SW 1271 (cell line): ENCODE measurements around the gene COL4A4.
"Not testable (repeated sequence)": the region's sequence is repeated elsewhere in the genome, so short reads cannot be mapped to it uniquely, and the experiment has no call there.

Experiments
- DNase-seq, 2 experiments: peaks; one replicate each; lab custom pipeline; 2025; lab: John Stamatoyannopoulos, UW

The COL4A4 gene

DNA sequence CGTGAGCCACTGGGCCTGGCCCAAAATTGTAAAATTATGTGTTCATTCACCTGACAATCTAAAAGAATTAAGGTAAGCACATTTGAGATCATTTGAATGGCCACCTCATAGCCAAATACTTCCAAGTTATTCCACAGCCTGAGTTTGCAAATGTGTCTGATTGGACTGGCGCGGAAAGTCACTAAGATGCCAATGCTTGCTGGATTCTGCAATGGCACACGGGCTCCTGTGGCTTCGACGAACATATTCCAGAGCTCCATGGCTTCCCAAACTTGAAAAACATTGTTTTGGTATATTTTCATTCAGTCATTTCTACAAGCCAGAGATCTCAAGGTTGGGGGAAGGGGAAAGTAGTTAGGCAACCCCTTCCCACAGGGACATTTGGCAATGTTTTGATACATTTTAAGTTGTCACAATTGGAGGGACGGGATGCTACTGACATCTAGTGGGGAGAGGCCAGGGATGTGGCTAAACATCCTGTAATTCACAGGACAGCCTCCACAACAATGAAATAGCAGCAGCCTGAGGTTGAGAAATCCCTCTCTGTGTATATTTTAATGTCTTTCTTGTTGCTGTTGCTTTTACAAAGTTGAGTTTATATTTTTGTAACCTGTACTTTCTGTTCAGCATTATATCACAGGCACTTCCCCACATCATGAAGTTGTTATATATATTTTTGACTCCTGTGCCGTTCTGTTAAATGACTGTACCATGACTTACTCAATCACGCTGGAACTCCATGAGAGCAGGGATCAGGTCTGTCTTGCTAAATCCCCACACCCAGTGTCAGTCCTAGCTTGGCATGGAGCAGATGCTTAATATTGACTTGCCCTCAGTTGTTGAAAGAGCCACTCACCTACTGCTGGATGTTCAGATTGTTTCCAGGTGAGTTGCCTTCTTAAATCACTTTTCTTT, 56.9 kb downstream of the COL4A4 start:
- peak in 1 of 2 experiments; percentile 38 for DNase-seq

DNA sequence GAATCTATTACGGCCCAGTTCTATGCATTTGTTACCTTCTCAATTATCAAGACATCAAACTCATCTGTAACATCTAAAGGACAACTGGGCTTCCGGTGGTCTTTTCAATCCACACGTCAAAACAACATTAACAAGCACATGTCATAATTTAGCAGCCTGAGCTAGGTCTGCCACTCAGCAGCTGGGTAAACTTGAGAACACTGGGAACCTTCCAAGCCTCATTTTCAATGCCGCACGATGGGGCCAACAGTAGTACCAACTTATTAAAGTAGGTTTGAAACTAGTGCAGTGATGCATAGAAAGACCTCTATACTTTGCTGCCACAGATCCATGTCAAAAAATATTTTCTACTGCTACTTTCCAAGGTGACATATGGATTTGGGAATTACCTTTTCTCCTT, 60.4 kb downstream of the COL4A4 start:
- DNase-seq: no peak

DNA sequence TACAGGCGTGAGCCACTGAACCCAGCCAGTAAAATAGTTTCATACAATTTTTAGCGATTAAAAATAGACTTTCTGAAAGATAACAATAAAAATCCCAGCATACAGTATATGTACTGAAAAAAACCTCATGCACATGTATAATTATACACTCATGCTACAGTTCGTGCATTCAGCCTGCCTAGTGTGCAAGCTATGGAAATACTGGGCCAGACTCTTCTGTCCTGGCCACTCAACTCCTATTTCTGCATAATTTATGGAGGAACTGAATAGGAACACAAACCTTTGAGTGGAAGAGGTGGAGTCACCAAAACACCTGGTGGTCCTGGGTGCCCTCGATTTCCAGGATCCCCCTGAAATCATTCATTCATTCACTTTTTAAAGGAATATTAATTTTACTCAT, 64.7 kb downstream of the COL4A4 start:
- DNase-seq: no peak

DNA sequence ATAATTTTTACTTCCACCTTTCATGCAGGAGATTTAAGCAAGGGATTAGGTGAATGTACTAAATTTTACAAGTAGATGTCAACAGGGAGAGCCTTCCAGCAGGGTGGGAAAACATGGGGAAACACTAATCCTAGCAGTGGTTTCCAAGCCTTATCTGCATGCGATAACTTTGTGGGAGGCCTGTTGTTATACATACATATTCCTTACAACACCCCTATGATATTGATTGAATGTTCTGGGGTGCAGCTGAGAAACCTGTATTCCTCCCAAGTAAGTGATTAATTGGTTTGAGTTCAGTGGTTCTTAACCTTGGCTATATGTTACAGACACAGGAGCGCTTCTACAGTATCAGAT, 65.9 kb downstream of the COL4A4 start:
- no peak for DNase-seq

DNA sequence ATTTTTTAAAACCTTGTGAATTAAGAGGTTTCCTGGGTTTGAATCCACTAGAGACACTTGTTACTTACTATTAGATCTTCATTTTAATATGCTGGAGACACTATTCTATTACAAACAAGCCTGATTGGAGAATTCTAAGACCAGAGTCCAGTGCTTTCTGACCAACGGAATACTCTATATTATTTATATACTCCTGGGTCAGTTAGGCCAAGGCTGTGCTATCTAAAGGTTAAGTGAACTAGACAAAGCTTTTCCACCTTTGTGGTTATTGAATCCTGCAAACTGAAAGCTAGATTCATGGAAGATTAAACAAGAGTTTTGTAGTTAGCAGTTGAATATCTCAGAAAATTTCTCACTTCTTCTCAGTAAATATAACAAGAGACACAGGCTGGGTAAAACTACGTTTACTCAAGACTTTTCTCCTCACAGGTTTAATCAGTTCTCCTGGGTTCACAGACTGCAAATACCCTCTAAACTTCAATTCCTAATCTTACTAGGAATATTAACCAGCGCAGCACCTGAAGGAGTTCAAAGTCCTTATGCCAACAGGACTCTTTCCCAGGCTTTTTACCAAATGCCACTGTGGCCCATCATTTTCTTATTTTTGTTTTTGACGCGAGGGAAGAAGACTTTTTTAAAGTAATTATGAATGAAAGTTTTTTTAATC, 66.4 kb downstream of the COL4A4 start:
- no peak for DNase-seq

DNA sequence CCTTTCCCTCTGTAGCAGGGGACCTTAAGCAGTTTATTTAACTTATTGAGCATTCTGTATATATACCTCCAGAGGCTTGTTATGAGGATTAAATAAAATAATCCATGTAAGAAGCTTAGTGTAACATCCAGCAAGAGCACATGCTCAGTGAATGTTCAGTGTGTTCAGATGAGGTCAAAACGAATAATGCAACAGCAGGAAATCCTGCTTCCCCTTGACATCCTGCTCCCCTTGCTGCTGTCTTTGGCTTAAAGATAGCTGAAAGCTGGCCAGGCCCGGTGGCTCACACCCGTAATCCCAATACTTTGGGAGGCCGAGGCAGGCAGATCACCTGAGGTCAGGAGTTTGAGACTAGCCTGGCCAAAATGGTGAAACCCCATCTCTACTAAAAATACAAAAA, 68.7 kb downstream of the COL4A4 start:
- DNase-seq: no peak

DNA sequence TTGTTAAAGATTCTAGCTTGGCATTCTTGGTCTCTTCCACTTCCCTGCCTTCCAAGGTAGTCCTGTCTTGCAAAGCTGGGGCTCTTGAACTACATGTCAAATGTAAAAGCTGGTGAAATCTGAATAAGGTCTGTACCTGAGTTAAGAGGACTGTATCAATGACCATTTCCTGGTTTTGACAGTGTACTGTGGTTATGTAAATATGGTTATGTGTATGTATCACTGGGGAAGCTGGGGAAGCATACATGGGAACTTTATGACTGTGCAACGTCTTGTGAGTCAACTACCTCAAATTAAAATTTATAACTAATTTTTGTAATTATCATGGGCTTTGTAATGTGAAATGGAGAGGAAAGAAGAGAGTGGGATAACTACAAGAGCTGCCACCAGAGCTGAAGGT, 81.7 kb downstream of the COL4A4 start:
- DNase-seq: no peak

DNA sequence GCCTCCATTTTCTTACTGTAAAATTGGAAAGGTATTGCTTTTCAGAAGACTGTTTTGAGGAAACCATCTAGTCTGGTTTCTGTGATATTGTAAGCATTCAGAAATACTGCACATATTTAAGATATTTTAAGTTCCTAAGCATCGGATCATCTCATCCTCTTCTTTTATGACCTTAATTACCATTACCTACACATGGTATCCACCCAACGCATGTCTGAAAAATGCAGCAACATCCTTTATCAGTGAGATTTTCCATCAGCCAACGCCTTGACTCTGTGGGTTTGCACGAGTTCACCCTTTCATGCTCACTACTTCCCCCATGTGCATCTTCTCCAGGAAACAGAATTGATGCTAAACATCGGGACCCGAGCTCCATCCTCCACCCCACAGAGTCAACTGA, 84.3 kb downstream of the COL4A4 start:
- DNase-seq: peak in 1 of 2 experiments; percentile 6

DNA sequence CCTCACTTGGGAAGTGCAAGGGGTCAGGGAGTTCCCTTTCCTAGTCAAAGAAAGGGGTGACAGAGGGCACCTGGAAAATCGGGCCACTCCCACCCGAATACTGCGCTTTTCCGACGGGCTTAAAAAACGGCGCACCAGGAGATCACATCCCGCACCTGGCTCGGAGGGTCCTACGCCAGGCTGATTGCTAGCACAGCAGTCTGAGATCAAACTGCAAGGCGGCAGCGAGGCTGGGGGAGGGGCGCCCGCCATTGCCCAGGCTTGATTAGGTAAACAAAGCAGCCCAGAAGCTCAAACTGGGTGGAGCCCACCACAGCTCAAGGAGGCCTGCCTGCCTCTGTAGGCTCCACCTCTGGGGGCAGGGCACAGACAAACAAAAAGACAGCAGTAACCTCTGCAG, 98.9 kb downstream of the COL4A4 start:
- not testable (repeated sequence) for DNase-seq

DNA sequence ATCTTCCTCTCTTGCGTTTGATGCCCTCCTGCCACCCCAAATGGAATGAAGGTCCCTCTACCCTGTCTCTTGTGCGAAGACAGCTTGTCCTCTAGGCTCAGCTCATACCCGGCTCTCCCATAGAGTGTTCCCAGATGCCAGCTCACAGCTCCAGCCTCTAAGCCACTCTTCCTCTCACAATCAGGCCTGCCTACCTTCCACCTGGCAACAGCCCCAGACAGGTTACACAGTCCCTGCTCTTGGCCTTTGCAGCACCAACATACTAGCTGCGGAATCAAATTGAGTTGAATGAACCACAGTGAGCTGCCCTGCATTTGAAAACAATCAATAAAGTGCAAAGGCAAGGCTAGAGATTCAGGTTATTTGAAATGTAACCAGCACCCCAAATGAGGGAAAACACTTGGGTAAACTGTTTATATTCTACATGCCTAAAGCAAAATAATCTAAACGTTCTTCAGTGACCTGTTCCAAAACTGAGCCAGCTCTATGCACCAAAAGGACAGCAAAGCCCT, 105.1 kb downstream of the COL4A4 start:
- no peak for DNase-seq

DNA sequence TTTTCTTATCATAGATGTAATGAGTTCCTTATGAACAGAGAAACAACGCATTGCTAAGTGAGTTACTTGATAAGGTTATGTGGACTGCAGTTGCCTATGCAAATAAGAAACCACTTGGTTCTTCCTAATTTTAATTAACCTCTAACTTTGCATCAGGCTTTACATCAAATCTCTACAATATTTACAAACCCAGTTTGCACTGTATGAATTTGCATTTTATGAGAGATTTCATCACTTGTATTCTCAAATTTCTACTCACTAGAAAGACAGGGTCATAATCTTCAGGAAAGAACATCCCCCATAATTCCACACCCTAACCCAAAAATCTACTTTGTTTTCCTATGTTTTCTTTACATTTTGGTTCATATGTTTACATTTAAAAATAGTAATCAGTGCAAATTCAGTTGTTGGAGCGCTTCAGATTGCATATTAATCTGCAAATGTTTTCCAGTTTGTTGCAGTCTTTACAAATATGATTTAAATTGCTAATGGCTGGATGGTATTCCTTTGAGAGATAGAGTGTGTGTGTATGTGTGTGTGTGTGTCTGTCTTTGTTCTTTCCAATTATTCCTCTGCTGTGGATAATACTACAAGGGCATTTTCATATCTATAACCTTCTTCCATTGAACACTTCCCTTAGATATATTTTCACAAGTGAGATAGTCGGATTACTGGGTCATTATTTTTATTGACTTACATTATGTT, 106.1 kb downstream of the COL4A4 start:
- DNase-seq: no peak

DNA sequence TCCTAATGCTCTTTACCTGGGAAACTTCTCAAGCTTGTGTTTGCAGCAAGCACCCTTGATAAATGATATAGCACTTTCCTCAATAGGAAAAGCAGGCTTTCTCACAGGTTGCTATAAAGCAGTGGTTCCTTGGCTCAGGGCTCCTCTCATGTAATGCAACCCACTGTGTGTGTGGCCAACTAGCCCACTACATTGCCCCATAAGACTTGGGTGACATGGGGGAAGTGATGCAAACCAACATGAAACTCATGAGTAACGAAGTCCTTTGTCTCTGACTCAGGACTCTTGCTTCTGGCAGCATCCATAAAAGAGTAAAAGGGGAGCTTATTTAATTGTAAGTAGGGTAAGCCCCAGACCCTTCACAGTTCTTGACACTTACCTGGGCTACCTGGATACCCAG, 106.9 kb downstream of the COL4A4 start:
- DNase-seq: no peak

DNA sequence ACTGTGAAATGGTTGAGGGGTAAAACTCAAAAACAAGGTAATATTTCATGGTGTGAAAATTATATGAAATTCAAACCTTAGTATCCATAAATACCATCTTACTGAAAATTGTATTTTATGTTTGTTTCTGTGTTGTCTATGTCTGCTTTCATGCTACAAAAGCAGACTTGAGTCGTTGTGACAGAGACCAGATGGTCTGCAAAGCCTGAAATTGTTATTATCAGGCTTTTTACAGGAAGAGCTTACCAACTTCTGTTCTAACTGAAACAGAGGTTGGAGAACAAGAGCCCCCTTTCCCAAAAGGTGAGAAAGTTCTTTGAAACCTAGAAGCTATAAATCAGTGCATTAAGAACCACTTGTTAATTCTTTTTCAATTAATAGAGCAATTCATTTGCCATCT, 110.0 kb downstream of the COL4A4 start:
- no peak for DNase-seq

DNA sequence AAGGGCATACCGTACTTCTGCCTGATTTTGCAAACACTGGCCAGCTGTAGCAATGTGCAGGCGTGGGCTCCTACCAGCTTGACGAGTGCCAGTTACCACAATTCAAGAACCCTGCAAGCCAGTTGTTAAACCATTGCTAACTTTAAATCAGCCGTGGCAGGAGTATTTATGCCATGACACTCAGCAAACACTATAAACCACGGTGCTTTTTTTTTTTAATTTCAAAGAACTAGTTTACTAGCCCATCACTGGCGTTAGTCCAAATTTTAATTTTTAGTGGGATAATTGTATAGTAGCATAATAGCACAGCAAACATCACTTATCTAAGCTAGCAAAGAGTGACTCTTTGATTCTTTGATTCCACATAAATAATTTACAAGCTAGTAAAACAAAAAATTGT, 111.1 kb downstream of the COL4A4 start:
- no peak for DNase-seq

DNA sequence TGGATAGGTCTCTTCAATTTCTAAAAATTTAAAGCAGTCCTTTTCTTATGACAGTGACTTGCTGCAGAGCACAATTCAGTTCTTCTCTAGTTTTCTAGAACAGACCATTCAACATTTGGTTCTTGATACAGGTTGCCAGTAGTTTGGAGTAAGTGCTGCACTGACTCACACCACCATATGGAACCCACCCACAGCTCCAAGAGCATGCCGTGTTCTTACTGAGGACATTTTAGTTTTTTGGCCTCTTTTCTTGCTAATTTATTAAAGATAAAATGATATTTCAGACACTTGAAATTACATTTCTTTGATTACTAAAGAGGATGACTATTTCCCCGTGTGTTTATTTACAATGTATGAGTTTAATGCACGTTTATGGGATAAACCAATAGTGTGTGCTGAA, 120.0 kb downstream of the COL4A4 start:
- DNase-seq: no peak

DNA sequence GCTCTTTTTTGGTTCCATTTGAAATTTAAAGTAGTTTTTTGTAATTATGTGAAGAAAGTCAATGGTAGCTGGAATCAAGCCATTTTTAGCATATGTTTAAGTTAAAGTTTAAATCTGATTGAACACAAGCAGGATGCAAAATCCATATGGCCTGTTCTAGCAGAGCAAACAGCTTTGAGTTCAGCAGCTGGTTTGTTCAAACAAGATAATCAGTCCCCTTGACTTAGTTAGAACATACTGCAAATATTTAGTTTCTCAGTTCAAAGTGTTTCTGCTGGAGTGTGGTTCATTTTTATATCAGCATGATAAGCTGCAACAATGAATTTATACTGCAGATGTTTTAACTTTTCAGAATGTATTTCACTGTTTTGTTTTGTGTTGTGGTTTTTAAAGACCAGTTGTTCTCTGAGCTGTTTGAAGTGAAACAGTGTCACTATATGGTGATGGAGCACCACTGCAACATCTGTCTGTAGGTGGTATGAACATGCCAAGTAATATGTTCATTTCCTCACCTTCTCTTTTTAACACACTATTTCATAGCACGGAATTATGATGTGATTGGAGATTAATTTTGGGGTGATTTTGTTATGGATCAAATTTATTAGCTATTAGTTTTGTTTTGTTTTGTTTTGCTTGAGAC, 125.3 kb downstream of the COL4A4 start:
- no peak for DNase-seq

DNA sequence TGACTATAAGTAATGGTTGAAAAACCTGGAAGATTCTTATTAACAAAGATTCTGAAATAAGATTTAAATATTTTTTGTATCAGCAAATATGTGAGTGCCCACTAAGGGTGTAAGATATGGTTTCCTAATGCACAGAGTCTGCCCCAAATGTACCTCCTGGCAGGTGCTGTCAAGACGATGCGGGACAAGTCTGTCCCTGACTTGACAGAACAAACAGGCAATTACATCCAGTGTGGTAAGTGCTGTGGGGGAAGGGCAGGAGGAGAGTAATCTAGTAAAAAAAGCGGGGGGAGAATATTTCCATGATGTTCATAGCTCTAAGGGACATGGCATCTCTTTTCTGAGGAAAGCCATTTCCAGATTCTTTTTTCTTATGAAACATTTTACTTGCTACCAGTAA, 127.5 kb downstream of the COL4A4 start:
- DNase-seq: no peak

DNA sequence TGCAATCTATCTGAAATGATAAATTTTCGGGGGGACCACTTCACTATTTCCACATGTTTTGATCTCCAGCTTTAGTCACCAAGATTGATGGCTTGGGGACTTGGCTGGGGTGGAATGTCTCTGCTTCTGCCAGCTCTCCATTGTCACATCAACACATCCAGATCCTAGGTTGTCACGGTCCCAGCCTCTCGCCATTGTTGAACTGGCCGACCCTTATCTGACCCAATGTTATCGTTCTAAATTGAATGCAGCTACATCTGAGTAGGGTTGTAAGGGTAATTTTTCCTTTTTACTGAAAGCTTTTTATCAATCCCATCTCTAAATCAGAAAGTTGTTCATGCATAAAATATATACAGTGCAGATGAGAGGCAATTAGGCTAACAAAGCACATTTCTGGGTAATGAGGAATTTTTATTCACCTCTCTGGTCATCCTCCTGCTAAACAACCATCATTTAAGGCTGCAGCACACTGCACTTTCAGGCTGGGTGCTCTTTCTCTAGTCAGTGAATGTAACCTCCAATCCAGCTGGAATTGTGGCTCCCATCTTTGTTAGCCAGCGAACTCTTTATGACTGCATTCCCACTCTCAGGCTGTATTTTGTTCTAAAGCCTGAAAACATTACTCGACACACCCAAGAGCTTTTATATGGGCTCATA, 128.2 kb downstream of the COL4A4 start:
- DNase-seq: no peak

DNA sequence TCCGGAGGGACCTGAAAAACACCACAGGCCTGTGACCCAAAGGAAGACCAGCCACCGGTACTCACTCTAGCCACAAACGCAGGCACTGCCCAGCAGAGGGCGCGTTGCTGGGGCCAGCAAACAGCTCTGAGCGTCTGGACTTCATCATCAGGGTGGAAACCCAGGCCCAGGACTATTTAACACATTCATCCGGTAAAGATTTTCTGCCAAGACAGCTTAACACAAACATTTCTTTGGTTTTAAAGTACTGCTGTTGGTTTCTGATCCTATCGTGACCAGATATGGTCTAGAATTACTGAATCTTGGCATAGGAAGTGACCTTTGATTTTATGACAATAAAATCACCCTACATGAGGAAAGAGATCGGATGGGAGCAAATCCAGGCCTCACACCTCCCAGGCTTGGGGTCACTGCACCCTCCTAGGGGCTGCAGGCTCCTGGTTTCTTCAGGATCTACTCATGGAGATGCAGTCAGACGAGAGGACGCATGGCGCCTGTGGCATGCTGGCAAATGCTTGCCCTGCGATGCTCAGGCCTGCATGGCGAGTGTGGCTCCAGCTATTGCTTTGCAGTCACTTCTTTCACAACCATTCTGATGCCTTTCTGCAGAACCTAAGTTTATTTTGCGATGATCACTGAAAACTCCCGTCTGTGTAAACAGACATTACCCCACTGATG, 130.4 kb downstream of the COL4A4 start:
- DNase-seq: no peak

DNA sequence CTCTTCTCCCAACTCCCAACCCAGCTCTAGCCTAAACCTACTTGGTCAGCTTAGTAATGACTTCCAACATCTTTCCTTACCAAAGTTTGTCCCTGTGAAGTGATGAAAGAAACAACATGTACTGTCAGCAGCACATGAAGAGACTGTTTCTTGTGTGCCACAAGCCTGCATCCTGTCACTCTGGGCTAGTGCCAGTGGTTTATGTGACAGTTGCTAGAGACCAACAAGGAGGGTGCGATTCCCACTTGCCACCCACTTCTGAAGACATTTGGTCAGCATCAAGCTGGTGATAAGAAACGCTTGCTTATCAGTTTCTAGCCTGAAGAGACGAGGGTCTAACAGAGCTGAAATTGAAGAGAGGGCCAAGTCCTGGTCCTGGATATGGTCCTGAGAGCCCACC, 132.6 kb downstream of the COL4A4 start:
- DNase-seq: no peak

DNA sequence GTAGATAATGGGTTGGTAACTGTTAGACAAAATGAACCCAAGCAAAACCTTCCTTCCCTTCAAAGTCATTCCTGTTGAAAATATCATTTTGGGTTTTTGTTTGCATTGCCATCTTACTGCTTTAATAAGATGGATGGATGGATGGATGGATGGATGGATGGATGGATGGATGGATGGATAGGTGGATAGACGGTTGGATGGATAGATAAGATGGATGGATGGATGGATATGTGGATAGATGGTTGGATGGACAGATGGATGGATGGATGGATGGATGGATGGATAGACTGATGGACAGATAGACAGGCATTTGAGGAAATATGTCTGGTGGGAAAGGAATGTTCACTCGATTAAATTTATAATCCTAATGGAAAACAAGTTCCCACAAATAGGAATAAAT, 133.2 kb downstream of the COL4A4 start:
- no peak for DNase-seq
